HepG2 (cell line): Measurements from ENCODE around the gene IL1RL2. TPM values are rescaled to one million over a fixed set of nuclear protein-coding genes. Genes with fewer than 3 reads are reported as not detected.

ENCODE experiments used
- ASH2L ChIP-seq: fragments of 300-600, 200-600 bp; sonication (generic); IDR thresholded peaks from 2 replicates; pipeline ENCODE4 v1.7.0; 2017; ENCODE audit warnings: low read depth, mild to moderate bottlenecking, moderate library complexity, mixed read lengths, low read length; ENCODE audit not compliant: insufficient read length
- BORCS8-MEF2B ChIP-seq: sonication (generic); formaldehyde crosslinking; IDR thresholded peaks from 2 replicates; pipeline ENCODE4 v1.8.0; 2022; ENCODE audit warnings: mild to moderate bottlenecking, missing genetic modification reagents
- DMTF1 ChIP-seq: sonication (generic); formaldehyde crosslinking; IDR thresholded peaks from 2 replicates; pipeline ENCODE4 v1.4.0; 2020; ENCODE audit warnings: mild to moderate bottlenecking, missing genetic modification reagents
- FOXP4 ChIP-seq: sonication (generic); formaldehyde crosslinking; IDR thresholded peaks from 2 replicates; pipeline ENCODE4 v1.4.0; 2020; ENCODE audit warnings: missing genetic modification reagents
- GATA4 ChIP-seq: sonication (generic); IDR thresholded peaks from 2 replicates; pipeline ENCODE4 v1.6.1; 2016; ENCODE audit warnings: antibody characterized with exemption, low read depth, borderline replicate concordance
- MAZ ChIP-seq, 2 experiments: sonication (generic) in 1 of 2; formaldehyde crosslinking in 1 of 2; IDR thresholded peaks; 2 replicates each; pipeline versions ENCODE4 v1.5.0 to v1.6.1; 2012 to 2020; ENCODE audit warnings: low read depth in 2 of 2, mild to moderate bottlenecking in 2 of 2, borderline replicate concordance in 1 of 2, improper control_type of control experiment in 1 of 2, low read length in 1 of 2, missing genetic modification reagents in 1 of 2, moderate library complexity in 1 of 2
- MLXIP ChIP-seq: sonication (generic); formaldehyde crosslinking; IDR thresholded peaks from 2 replicates; pipeline ENCODE4 v1.9.0; 2021; ENCODE audit warnings: missing genetic modification reagents, borderline replicate concordance
- MTA1 ChIP-seq: sonication (generic); formaldehyde crosslinking; IDR thresholded peaks from 2 replicates; pipeline ENCODE4 v1.4.0; 2020; ENCODE audit warnings: missing genetic modification reagents, mild to moderate bottlenecking, borderline replicate concordance
- ONECUT2 ChIP-seq: sonication (generic); formaldehyde crosslinking; IDR thresholded peaks from 2 replicates; pipeline ENCODE4 v1.4.0; 2020; ENCODE audit warnings: missing genetic modification reagents
- PHF20 ChIP-seq: sonication (generic); formaldehyde crosslinking; IDR thresholded peaks from 2 replicates; pipeline ENCODE4 v1.5.0; 2020; ENCODE audit warnings: mild to moderate bottlenecking, missing genetic modification reagents
- RARA ChIP-seq: IDR thresholded peaks from 2 replicates; pipeline ENCODE4 v1.6.1; 2016; ENCODE audit warnings: missing genetic modification reagents, missing compliant biosample characterization
- RELA ChIP-seq: sonication (generic); formaldehyde crosslinking; IDR thresholded peaks from 2 replicates; pipeline ENCODE4 v1.4.0; 2020; ENCODE audit warnings: missing genetic modification reagents
- RXRB ChIP-seq: IDR thresholded peaks from 2 replicates; pipeline ENCODE4 v1.6.1; 2016; ENCODE audit warnings: borderline replicate concordance, missing genetic modification reagents, missing compliant biosample characterization
- SOX5 ChIP-seq: IDR thresholded peaks from 2 replicates; pipeline ENCODE4 v1.6.1; 2016; ENCODE audit warnings: borderline replicate concordance
- TCF7 ChIP-seq: sonication (generic); IDR thresholded peaks from 2 replicates; pipeline ENCODE4 v1.6.1; 2016; ENCODE audit warnings: antibody characterized with exemption, low read depth
- XBP1 ChIP-seq: sonication (generic); formaldehyde crosslinking; IDR thresholded peaks from 2 replicates; pipeline ENCODE4 v1.5.0; 2020; ENCODE audit warnings: missing genetic modification reagents
- XRCC5 ChIP-seq: fragments of 200-400 bp; formaldehyde crosslinking; optimal IDR thresholded peaks from 2 replicates; pipeline ENCODE3; 2017; ENCODE audit warnings: mild to moderate bottlenecking, low read length
- ZFYVE20 ChIP-seq: sonication (generic); formaldehyde crosslinking; IDR thresholded peaks from 2 replicates; pipeline ENCODE4 v1.8.0; 2023; ENCODE audit warnings: low read depth, mild to moderate bottlenecking, moderate library complexity, missing genetic modification reagents, borderline replicate concordance
- ZNF230 ChIP-seq: sonication (generic); formaldehyde crosslinking; IDR thresholded peaks from 2 replicates; pipeline ENCODE4 v1.4.0; 2020; ENCODE audit warnings: mild to moderate bottlenecking, missing genetic modification reagents
- ZNF607 ChIP-seq: sonication (generic); formaldehyde crosslinking; IDR thresholded peaks from 2 replicates; pipeline ENCODE4 v1.5.1; 2020; ENCODE audit warnings: missing genetic modification reagents, mild to moderate bottlenecking, borderline replicate concordance
- polyA plus RNA-seq, 8 experiments: library from polyadenylated mRNA; depleted of rRNA in 3 of 8; stranded (reverse) in 7 of 8; unstranded in 1 of 8; fragments of >200 nt; fragmentation: Illumina TruSeq in 4 of 8; extraction: Trizol in 4 of 8; gene quantifications; 2 replicates each; pipeline versions ENCODE4 v1.2.1 to v1.2.3, GENCODE V29; 2011 to 2016; ENCODE audit warnings: low read depth in 4 of 8, missing spikeins in 1 of 8, mixed read lengths in 1 of 8; ENCODE audit not compliant: insufficient read depth in 1 of 8
- total RNA-seq, 5 experiments: library from RNA; depleted of rRNA; stranded (reverse); fragments of >200 nt; fragmentation: Illumina TruSeq; extraction: Trizol; gene quantifications; 2 replicates each; pipeline ENCODE4 v1.2.3, GENCODE V29; 2016; ENCODE audit warnings: low read depth in 1 of 5
- TF ChIP-seq, protein P1 (sequence below): sonication (generic); formaldehyde crosslinking; IDR thresholded peaks from 2 replicates; pipeline ENCODE4 v1.8.1; 2023; ENCODE audit warnings: mild to moderate bottlenecking, missing genetic modification reagents, borderline replicate concordance

The IL1RL2 gene
- total and polyA plus RNA-seq, 2 of the 13 experiments (the other 11 are each of a cell fraction or from before 2014, with no cell fraction given), result 0.03 TPM; not detected in 1

- peak; percentile 89 for TF ChIP-seq BORCS8-MEF2B (CRISPR knock-in tag)
- 0 out of 2 replicates have a peak, but pooled peaks have one; percentile 22 for TF ChIP-seq PHF20 (CRISPR knock-in tag)
- TF ChIP-seq ONECUT2 (CRISPR knock-in tag), result no peak
- no peak for TF ChIP-seq ZFYVE20 (CRISPR knock-in tag)
- peak; percentile 86; the same call in 1 of the 2 replicates for TF ChIP-seq MTA1 (CRISPR knock-in tag)
- TF ChIP-seq MLXIP (CRISPR knock-in tag), result no peak
- peak; percentile 97 for TF ChIP-seq XRCC5
- TF ChIP-seq, protein P1, sequence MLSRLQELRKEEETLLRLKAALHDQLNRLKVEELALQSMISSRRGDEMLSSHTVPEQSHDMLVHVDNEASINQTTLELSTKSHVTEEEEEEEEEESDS (CRISPR knock-in tag), result 0 out of 2 replicates have a peak, but pooled peaks have one; percentile 40
- peak; percentile 84 for TF ChIP-seq SOX5
- no peak for TF ChIP-seq DMTF1 (CRISPR knock-in tag)
- peak; percentile 91 for TF ChIP-seq RARA
- TF ChIP-seq TCF7, result no peak
- TF ChIP-seq GATA4, result no peak
- TF ChIP-seq ZNF230 (CRISPR knock-in tag), result peak; percentile 70; the same call in 1 of the 2 replicates
- peak; percentile 98 for TF ChIP-seq RXRB (CRISPR knock-in tag)
- peak; percentile 84 for TF ChIP-seq ZNF607 (CRISPR knock-in tag)
- TF ChIP-seq FOXP4 (CRISPR knock-in tag), result peak; percentile 89
- peak; percentile 45 for TF ChIP-seq ASH2L
- TF ChIP-seq MAZ (IDR thresholded peaks at IDR 0.05; ENCODE audit: borderline replicate concordance, low read depth, low read length), result no peak
- TF ChIP-seq MAZ (CRISPR knock-in tag; IDR thresholded peaks at IDR 0.05; ENCODE audit: low read depth), result peak; percentile 64; the same call in 1 of the 2 replicates
- 0 out of 2 replicates have a peak, but pooled peaks have one; percentile 43 for TF ChIP-seq RELA (CRISPR knock-in tag)
- TF ChIP-seq XBP1 (CRISPR knock-in tag), result no peak
Observed at GRCh38 chr2:102240640-102241370, 54.0 kb downstream of the IL1RL2 start (continued).
